A549 (cell line): ENCODE measurements around the gene SYTL1.

ENCODE experiments used
- BHLHE40 ChIP-seq: IDR thresholded peaks from 2 replicates; pipeline ENCODE4 v1.6.1; 2012; ENCODE audit warnings: low read depth, low read length, inconsistent platforms
- CHD2 ChIP-seq: fragments of 150-350 bp; IDR thresholded peaks from 2 replicates; pipeline ENCODE4 v1.6.1; 2014; ENCODE audit warnings: low read length; ENCODE audit not compliant: partially characterized antibody
- CTCF ChIP-seq: fragments of >200 bp; sonication (Bioruptor Twin); formaldehyde crosslinking; IDR thresholded peaks from 3 replicates; pipeline ENCODE4 v1.5.1; 2016
- EP300 ChIP-seq, 2 experiments: fragments of >200 bp; sonication (Bioruptor Twin); formaldehyde crosslinking; IDR thresholded peaks; 2 replicates in 1 of 2; 3 replicates in 1 of 2; pipeline ENCODE4 v1.6.1; 2016 to 2017
- JUN ChIP-seq, 2 experiments: fragments of >200 bp; sonication (Bioruptor Twin); formaldehyde crosslinking; IDR thresholded peaks; 2 replicates in 1 of 2; 3 replicates in 1 of 2; pipeline ENCODE4 v1.6.1; 2016 to 2017
- POLR2AphosphoS2 ChIP-seq: conservative IDR thresholded peaks from 2 replicates; pipeline ENCODE4 v1.6.1; 2012; ENCODE audit warnings: low read length, improper control_type of control experiment, inconsistent platforms

DNA sequence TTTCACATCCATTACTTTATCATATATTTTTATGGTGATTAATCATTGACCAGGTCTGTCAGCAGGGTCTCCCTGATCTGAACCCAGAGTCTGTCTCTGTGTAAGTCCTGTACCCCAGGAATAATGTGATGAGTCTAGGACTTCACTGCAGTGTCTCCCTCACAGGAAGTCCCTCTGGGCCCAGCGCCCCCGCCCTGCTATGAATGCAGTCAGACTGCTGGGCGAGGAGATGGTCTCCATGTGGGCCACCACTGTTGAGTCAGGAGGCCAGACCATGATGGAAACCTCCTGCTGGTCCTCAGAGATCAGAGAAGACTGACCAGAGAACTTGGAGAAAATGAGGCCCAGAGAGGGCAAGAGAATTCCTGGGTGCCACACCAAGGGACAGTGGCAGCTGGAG is 10.4 kb upstream of the SYTL1 start:
- no peak for TF ChIP-seq CTCF
- no peak for TF ChIP-seq EP300 (IDR thresholded peaks at IDR 0.05)
- TF ChIP-seq POLR2AphosphoS2, result no peak
- TF ChIP-seq JUN (IDR thresholded peaks at IDR 0.05), result no peak
- TF ChIP-seq CHD2, result no peak
- no peak for TF ChIP-seq BHLHE40
